DMS 273 treated with DMSO at 0.1 percent for 48 hours (cell line): ENCODE data around the gene ISG20.
A peak's percentile ranks its signal among the peaks of the same experiment; 100 is the strongest.

Source experiments
- DNase-seq: peaks from one replicate; lab custom pipeline; 2025; lab: John Stamatoyannopoulos, UW

ISG20 gene

DNA sequence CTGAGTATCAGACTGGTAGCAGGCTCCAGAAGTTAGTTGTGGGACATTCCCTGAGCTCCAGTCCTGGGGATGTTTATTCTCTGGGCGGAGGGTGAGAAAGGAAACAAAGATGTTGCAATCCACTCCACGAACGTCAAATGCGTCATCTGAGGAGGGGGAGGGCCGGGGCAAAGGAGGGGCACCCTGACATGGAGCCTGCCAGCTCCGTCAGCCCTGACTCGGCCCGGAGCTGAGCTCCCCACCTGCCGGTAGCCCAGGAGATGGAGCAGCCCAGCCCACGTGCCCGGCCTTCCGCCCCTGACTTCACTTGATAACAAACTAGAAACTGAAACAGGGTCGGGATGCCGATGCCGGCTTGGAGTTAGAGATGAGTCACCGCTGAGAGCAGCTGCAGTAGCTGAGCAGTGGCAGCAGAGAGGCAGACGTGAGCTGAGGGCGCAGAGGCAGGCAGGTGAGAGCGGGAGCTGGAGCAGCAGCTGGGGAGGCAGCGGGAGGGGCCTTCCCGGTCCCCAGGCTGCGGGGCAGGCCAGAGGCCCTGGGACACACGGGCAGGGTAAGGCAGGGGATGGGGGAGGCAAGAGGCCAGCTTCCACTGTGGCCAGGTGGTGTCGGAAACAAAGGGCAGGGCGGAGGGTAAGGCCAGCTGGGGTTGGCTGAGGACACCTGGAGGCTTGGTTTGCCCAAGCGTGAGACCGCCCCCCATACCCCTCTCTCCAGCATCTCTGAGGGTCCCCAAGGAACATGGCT, at the start of gene ISG20:
TSS of gene ISG20 (plus strand) at position 391 of the 747 bp plus-strand sequence. CDS start at position 742, 351 bp downstream.
- peak; percentile 78 for DNase-seq

DNA sequence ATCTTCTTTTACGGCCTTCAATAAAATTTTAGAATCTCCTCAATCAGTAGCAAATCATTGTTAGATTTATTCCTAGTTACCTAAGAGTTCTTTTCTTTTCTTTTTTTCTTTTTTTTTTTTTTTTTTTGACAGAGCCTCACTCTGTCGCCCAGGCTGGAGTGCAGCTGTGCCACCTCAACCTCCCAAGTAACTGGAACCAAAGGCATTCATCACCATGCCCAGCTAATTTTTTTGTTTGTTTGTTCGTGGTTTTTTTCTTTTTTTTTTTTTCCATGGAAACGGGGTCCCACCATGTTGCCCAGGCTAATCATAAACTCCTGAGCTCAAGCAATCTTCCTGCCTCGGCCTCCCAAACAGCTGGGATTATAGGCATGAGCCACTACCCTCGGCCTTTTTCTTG, 48.1 kb upstream of the ISG20 start:
- no peak for DNase-seq

DNA sequence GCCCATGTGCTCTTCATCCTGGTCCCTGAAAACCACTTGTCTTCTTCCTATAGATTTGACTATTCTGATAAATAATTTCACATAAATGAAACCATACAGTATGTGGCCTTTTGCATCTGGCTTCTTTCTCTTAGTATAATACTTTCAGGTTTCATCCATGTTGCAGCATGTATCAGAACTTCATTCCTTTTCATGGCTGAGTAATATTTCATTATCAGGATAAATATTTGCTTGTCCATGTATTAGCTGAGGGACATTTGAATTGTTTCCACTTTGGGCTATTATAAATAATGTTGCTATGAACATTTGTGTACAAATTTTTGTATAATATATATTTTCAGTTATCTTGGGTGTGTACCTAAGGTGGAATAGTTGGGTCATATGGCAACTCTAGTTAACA, 47.4 kb upstream of the ISG20 start:
- DNase-seq, result no peak

DNA sequence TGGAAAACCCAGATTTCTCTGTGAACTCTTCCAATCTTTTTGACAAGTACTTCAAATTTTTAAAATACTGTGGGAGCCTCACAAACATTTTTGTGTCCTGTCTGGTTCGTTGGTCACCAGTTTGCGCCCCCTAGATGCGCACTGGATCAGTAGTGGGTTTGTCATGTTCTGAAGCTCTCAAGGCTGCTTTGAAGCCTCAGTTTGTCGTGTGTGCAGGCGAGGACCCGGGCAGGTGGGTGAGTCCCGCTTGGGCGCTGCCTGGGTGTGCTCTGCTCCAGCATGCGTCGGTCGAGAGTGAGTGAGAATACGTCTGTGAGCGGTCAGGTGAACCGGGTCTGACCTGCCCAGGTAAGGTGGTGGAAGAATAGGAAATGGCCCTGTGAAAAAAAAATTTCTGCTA, 34.9 kb upstream of the ISG20 start:
- no peak for DNase-seq

DNA sequence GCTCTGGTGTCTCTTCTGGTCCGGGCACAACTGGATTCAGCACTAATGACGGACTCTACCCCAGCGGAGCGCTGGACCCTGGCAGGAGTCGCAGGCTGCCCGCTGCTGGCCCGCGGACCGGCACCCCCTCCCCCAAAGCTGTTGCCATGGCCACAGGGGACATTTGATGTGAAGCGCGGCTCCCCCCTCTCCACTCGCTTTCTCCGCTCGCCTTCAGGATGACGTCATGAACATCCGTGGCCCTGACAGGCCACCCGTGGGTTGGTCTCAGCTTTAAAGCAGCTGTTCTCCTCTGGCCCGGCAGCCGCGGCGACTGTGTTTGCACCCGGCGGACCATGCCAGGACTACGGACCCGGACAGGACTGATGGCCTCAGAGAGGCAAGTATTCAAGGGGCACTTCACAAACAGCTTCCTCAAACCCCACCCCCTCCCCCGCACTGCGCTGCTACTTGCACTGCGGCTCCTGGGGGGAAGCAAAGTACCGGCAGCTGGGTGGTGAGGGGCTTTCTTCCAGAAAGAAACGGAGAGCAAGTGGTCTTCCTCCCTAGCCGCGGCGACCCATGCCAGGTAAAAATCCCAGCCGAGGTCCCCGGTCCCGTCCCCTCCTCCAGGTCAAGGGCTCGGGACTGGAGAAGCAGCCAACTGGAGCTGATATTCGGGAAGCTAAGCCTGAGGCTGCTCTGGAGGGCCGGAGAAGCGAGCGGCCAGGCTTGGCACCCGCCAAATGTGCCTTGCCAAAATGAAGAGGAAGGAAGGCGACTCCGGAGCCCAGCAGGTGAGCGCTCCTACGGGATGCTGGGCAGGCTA, 34.2 kb upstream of the ISG20 start:
- DNase-seq, result no peak

DNA sequence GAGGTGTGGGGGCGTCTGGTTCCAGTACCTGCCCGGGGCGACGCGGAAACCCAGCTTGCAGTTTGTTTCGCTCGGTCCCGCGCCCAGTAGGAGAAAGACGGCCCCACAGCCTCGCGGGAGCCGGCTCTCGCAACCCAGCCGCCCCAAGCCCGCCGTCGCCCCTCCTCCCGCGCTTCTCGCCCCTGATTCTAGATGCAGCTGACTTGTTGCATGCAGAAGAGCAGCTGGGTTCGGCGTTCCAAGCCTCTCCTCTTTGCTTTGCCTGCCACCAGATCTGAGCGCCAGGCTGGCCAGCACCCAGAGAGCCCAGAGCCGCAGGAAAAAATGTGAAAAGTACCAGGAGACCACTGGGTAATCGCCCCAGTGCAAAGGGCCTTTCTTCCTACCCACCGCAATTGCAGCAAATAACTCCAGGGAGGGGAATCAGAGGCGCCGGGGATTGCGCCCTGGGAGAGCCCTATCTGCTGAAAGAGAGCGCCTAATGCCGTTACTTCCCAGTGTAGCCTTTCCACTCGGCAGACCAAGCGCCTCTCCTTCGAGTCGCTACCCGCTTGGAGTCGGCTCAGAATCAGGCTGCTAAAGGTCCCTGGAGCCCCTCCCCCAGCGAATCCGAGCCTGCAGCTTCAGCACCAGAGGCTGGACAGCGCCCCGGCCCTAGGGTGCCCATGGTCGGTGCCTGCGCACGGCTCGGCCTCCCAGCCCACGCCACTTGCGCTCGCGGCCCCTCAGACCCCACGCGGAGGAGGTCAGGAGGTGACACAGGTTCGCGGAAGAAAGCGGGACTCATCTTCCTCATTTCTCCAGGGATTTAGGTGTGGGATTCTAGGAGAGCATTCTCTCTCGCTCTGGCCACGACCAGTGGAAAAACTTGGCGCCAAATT, 33.4 kb upstream of the ISG20 start:
- DNase-seq, result no peak

DNA sequence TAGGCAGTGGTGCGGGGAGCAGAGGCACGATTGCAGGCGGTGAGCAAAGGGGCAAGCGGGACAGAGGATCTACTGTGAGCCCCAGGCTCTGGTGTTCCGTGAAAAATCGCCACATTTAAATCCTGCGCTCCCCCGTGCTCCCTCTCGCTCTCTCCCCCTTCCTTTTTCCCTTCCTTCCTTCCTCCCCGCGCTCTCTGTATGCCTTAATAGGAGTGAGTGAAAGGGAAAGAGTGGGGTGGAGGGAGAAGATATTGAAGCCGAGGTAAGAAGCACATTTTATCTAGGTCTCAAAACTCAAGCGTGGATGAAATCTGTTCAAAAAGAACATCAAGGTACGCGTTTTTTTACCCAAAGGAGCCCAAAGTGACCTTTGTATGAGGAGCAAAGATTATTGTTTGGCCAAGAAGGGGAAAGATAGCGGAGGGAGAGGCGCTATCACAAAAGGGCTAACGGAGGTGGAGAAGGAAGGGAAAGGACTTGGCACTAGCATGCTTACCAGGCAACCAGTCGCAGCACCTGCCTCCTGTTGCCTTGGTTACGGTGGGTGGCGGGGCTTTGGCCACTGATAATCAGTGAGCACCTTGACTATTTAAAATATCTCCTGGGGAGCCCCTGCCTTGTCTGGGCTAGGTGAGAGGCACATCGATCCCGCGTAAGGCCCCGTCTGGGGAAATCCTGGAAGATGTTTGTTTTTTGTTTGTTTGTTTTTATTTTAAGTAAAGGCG, 32.6 kb upstream of the ISG20 start:
- DNase-seq, result no peak

DNA sequence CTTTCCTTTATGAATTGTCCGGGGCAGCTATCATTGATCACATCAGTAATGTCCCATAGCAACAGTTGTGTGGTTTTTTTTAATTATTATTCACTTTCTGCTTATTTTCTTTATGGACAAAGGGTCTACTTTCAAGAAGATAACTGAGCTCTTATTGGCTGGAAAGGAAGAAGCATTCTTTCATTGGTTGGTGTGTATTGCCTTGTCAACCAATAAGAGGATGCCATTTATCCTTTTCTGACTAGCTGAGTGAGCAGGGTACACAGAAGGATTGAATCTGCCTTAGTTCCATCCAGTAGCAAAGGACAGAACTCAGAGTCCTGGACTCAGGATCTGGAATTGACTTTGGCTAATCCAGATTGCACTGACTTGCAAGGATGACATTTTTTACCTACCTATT, 30.9 kb upstream of the ISG20 start:
- no peak for DNase-seq

DNA sequence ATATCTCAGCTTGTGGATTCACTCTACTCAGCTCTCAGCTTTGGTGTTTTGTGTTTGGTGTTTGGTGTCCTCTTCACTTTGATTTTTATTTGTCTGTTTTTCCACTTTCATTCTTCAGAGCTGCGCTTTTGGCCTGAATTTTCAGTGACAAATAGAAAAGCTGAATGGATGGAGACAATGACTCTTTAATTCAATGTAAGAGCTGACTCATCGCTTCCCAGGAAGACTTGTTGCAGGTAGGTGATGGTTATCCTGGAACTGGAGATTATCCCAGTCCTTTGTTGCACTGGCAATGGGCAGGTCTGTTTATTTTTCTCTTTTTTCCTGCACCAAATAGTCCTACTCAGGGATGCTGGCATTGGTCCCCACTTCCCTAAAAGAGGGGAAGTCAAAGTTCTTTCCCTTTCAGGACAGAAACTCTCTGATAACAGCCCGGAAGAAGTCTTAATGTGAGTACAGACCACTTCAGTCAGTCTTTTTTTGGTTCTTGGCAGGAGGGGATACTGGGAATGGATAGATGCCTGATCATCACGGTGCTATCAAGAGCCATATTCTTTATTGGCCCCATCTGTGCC, 30.1 kb upstream of the ISG20 start:
- no peak for DNase-seq

DNA sequence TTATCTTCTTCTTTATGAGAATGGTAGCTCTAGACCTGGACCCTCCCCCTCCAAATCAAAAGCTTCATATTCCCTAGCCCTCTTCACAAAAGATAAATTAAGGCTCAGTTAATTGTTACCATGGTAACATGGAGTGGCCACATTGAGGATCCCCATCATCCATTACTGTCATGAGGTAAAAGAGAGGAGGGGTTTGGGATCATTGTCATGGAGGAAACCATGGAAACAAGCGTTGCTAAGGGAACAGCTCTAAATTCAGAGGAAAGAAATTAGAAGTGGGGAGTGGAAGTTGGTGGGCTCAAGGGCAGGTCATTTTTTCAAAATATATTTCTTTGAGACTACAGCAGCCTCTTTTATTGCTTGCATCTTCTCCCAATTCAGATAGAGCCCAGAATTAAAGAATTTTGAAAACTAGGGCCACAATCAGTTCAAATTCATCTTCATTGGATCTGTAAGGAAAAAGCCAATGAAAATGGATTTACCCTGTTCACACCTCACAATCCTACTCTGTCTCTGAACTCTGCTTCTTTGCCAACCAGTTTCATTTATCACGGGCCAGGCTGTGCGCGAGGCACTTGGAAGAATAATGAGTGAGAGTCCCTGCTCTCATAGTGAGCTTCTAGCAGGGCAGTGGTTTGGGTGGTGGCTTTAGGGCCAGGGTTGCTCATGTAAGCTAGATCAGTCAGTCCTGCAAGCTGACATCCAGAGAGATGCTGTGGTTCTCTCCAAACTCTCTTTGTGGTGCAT, 29.3 kb upstream of the ISG20 start:
- DNase-seq, result no peak

DNA sequence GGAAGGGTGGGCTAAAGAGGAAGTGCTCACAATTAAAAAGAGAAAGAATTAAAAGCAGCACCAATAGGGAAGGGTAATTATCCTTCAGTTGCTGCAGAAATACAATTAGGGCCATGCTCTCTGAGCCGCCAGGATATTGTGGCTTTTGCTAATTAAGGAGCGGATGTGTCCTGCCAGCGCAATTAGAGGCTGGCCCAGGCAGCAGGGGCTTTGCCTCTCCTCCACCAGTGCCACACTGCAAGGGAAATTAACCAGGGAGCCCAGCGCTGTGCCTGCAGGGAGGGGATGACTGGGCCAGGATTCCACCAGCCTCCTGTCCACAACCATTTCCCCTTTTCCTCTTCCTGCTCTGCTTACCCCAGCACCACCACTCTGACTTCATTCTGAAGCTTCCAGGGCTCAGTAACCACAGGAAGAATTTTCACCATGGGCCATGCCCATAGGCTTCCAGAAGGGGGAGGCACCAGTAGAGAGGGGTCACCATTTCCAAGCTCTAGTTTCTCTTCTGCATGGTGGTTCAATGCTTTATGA, 28.1 kb upstream of the ISG20 start:
- DNase-seq, result no peak

DNA sequence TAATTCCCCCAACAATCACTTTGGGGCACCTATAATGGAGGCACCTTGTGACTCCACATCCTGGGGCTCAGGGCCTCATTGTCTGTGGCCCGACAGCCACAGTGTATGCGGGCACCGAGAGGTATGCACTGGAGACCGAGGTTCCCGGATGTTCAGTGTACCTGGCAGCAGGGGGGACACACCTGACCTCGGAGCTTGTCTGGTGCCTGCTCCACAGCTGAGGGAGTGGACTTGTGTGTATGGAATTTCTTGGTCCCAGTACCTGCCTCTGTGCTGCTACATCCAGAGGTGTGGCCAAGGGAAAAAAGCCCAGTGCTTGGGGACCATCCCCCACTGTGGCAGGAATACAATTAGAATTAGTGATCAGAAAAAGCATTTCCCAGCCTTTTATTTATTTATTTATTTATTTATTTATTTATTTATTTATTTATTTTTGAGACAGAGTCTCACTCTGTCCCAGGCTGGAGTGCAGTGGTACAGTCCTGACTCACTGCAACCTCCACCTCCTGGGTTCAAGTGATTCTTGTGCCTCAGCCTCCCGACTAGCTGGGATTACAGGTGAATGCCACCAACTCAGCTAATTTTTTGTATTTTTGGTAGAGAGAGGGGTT, 26.5 kb upstream of the ISG20 start:
- no peak for DNase-seq

DNA sequence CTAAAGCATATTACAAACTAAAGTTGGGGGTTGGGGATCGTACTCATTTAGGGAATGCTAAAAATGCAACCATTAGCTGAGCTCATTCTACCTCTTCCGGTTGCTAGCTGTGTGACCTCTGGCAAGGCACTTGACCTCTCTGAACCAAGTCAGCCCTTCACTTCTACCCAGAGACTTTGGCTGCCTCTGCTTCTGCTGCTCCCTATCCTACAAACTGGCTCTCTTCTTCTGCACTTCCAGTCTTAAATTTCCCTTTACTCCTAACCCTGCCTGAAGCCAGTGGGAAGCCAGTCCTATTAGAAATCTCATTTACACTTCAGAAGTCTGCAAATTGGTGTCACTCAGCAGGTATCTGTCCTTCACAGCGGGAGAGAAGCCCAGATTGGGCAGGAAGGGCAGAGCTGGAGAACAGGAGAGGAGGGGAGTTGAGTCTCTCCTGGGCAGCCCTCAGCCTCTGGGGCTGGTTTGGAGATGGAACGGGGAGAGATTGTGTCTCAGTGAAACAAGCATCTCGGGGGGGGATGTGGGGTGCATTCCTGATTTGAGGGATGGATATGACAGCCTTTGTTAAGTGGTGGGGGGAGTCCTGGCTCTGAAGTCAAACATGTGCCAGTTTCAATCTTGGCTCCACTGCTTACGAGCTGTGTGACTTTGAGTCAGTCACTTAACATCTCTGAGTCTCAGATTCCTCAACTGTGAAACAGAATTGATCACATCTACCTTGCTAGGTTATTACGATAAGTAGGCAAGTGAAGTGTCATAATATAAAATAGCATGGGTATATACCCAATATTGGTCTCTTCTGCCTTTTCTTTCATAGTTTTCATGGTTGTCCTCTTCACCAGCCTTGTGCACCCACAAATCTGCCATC, 25.5 kb upstream of the ISG20 start:
- DNase-seq, result no peak

DNA sequence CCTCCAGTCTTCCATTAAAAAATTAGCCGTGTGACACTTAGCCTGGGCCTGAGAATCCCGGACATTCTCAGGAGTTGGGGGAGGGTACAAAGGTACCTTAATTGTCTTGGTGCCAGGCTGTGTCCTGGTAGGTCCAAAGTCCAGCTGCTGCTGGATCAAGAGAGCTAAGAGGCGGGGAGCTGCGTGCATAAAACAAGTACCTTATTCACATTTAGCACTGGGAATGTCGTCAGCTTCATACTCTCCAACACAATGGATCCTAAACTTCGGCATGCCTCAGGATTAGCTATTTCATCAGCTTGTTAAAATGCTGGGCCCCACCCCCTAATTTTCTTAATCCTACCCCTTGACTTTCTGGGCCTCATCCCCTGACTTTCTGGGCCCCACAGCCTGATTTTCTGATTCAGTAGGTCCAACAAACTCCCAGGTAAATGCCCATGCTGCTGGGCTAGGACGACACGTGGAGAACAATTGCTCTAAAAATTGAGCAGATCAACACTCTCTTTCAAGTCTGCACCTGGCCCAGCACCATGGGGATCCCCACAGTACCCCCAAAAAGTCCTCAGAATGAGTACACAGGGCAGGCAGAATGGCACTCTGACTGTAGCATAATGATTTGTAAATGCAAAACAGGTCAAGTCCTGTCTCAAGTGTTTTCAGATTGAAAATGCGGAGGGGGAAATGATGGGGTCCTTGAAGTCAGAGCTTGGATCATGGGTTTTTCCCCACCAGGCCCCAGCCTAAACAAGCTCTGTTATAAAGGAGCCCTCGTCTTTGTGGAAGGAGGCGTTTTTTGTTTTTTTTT, 23.3 kb upstream of the ISG20 start:
- no peak for DNase-seq

DNA sequence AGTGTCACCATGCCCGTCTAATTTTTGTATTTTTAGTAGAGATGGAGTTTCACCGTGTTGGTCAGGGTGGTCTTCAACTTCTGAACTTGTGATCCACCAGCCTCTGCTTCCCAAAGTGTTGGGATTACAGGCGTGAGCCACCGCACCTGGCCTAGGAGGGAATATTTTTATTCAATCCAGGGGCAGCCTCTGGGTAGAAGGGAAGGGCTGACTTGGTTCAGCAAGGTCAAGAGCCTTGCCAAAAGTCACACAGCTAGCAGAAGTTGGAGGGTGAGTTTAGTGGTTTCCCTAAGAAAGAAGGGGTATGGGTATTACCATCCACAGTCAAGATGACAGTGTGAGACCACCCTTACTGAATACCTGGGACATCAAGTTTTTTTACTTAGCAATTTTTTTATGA, 22.6 kb upstream of the ISG20 start:
- no peak for DNase-seq

DNA sequence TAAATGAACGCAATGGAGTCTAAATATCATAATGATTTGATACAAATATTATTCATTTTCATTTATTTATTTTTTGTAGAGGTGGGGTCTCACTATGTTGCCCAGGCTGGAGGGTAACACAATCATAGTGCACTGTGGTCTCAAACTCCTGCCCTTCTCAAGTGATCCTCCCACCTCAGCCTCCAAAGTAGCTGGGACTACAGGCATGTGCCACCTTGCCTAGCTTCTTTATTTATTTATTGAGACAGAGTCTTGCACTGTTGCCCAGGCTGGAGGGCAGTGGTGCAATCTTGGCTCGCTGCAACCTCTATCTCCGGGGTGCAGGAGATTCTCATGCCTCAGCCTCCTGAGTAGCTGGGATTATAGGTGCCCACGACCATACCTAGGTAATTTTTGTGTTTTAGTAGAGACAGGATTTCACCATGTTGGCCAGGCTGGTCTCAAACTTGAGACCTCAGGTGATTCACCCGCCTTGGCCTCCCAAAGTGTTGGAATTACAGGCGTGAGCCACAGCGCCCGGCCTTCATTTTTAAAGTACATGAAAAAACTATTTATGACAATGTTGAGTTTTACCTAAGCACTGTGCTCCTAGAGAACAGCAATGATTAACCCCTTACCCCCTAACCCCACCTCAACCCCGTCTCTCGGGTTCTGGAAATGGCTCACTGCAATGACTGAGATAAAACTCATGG, 21.6 kb upstream of the ISG20 start:
- DNase-seq, result no peak

DNA sequence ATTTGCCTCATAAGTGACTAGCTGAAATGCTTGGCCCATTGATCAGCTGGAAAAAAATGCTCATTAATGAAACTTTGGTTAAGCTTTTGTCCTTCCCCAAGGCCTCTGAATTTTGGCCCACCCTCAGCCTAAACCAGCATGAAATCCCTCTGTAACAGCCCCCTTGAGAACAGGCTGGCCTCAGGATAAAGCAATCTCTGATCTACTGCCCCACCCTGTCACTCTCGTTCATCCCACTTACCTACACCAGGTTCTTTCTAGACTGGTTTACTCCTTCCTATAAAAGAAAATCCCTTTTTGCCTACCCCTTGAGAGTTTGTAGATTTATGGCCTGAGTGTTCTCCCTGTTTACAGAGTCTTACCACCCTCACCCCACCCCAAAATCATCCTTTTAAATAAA, 21.0 kb upstream of the ISG20 start:
- no peak for DNase-seq

DNA sequence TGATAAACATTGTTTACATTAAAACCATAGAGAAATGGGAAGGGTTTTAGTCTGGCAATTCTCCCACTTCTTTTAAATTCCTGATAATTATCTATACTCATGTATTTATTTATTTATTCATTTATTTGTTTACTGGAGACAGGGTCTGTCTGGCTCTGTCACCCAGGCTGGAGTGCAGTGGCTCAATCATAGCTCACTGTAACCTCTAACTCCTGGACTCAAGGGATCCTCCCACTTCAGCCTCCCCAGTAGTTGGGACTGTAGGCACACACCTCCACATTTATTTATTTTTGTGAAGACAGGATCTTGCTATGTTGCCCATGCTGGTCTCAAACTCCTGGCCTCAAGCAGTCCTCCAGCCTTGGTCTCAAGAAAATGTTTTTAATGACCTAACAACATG, 20.1 kb upstream of the ISG20 start:
- no peak for DNase-seq
